Neuronal stem cell (in vitro differentiated cells): ENCODE data around the gene GNAS.

Experiments
- DNase-seq: peaks from one replicate; pipeline ENCODE4 v3.0.0-alpha.2; 2013; ENCODE audit warnings: low spot score
- H2AFZ ChIP-seq: one replicate; pipeline ENCODE4 v1.6.1; 2013; ENCODE audit warnings: mild to moderate bottlenecking, low read length, inconsistent platforms
- H2AK5ac ChIP-seq: 2 replicates; pipeline ENCODE4 v1.6.1; 2013; ENCODE audit warnings: low read depth, mild to moderate bottlenecking, inconsistent platforms, low read length, moderate library complexity, mixed read lengths
- H2BK120ac ChIP-seq: 2 replicates; pipeline ENCODE4 v1.6.1; 2013; ENCODE audit warnings: low read depth, mild to moderate bottlenecking, inconsistent platforms, low read length, moderate library complexity, mixed read lengths
- H2BK12ac ChIP-seq: one replicate; pipeline ENCODE4 v1.6.1; 2013; ENCODE audit warnings: low read length, inconsistent platforms
- H2BK15ac ChIP-seq: 2 replicates; pipeline ENCODE4 v1.6.1; 2013; ENCODE audit warnings: mild to moderate bottlenecking, low read length, inconsistent platforms, mixed read lengths
- H2BK5ac ChIP-seq: one replicate; pipeline ENCODE4 v1.6.1; 2013; ENCODE audit warnings: inconsistent platforms, mild to moderate bottlenecking, low read length, moderate library complexity
- H3K14ac ChIP-seq: one replicate; pipeline ENCODE4 v1.6.1; 2013; ENCODE audit warnings: low read length, inconsistent platforms
- H3K18ac ChIP-seq: 2 replicates; pipeline ENCODE4 v1.6.1; 2013; ENCODE audit warnings: low read length, inconsistent platforms
- H3K23ac ChIP-seq: 2 replicates; pipeline ENCODE4 v1.6.1; 2013; ENCODE audit warnings: low read depth, mild to moderate bottlenecking, mixed read lengths, low read length, inconsistent platforms; ENCODE audit not compliant: poor library complexity
- H3K27ac ChIP-seq: replicated peaks from 3 replicates; pipeline ENCODE4 v1.5.1; 2013; ENCODE audit warnings: low read length, inconsistent platforms
- H3K27me3 ChIP-seq, 3 experiments: 2 replicates each; pipeline ENCODE4 v1.6.1; 2013; ENCODE audit warnings: low read length in 3 of 3, mild to moderate bottlenecking in 2 of 3, inconsistent platforms in 1 of 3, low read depth in 1 of 3, mixed read lengths in 1 of 3, moderate library complexity in 1 of 3; ENCODE audit not compliant: control insufficient read depth in 3 of 3, insufficient read depth in 3 of 3
- H3K36me3 ChIP-seq, 2 donors: replicated peaks in 1 of 2; 2 replicates each; pipeline ENCODE4 v1.6.1; 2013; ENCODE audit warnings: low read length in 2 of 2; ENCODE audit not compliant: control insufficient read depth in 2 of 2, insufficient read depth in 2 of 2
- H3K4ac ChIP-seq: 2 replicates; pipeline ENCODE4 v1.6.1; 2013; ENCODE audit warnings: inconsistent platforms, mild to moderate bottlenecking, low read length, moderate library complexity
- H3K4me1 ChIP-seq, 2 donors: 1 replicate in 1 of 2; 2 replicates in 1 of 2; pipeline ENCODE4 v1.6.1; 2013; ENCODE audit warnings: low read length in 2 of 2, low read depth in 1 of 2; ENCODE audit not compliant: control insufficient read depth in 2 of 2, insufficient read depth in 1 of 2
- H3K4me2 ChIP-seq: one replicate; pipeline ENCODE4 v1.6.1; 2013; ENCODE audit warnings: mild to moderate bottlenecking, low read length, inconsistent platforms; ENCODE audit not compliant: insufficient read depth, poor library complexity, severe bottlenecking
- H3K4me3 ChIP-seq, 2 donors: 2 replicates each; pipeline ENCODE4 v1.5.1; 2013; ENCODE audit warnings: low read length in 2 of 2, mild to moderate bottlenecking in 2 of 2, inconsistent platforms in 1 of 2, moderate library complexity in 1 of 2
- H3K79me1 ChIP-seq: one replicate; pipeline ENCODE4 v1.6.1; 2013; ENCODE audit warnings: low read depth, mild to moderate bottlenecking, inconsistent platforms, low read length, moderate library complexity
- H3K9ac ChIP-seq: one replicate; pipeline ENCODE4 v1.6.1; 2013; ENCODE audit warnings: mild to moderate bottlenecking, low read depth, low read length, inconsistent platforms; ENCODE audit not compliant: poor library complexity
- H3K9me3 ChIP-seq, 2 donors: replicated peaks in 1 of 2; 2 replicates each; pipeline versions ENCODE3 to v1.6.1; 2013; ENCODE audit warnings: low read length in 2 of 2, mild to moderate bottlenecking in 2 of 2, inconsistent platforms in 1 of 2, low read depth in 1 of 2, mixed read lengths in 1 of 2, moderate library complexity in 1 of 2; ENCODE audit not compliant: control insufficient read depth in 2 of 2, insufficient read depth in 1 of 2
- H4K8ac ChIP-seq: one replicate; pipeline ENCODE4 v1.6.1; 2013; ENCODE audit warnings: low read depth, mild to moderate bottlenecking, inconsistent platforms, low read length, moderate library complexity
- H4K91ac ChIP-seq: one replicate; pipeline ENCODE4 v1.6.1; 2013; ENCODE audit warnings: low read length, low read depth, mild to moderate bottlenecking, inconsistent platforms; ENCODE audit not compliant: poor library complexity
- WGBS, 2 donors: extraction: QIAGEN DNeasy Blood & Tissue Kit; methylation state at CpG; one replicate each; pipeline ENCODE4 v1.1.7; 2013; ENCODE audit warnings: missing lambda C conversion rate in 2 of 2, mixed read lengths in 1 of 2; ENCODE audit not compliant: insufficient read length in 2 of 2, insufficient replicate concordance in 1 of 2; ENCODE audit errors: extremely low coverage in 2 of 2; 5-methylcytosine and 5-hydroxymethylcytosine counted together

GNAS gene

GRCh38 chr20:58891086-58891717 lies 38.7 kb downstream of the GNAS start:
- H3K27me3 ChIP-seq, result no peaks in the 10 kb centered on the region
- no peak overlapping the region for H4K91ac ChIP-seq
- H3K79me1 ChIP-seq, result peaks cover 8% of the 10 kb centered on the region
- peak overlapping the region; percentile 94 for H3K9ac ChIP-seq
- no peak overlapping the region for H3K4ac ChIP-seq
- peak overlapping the region; percentile 91 to 93 for H3K4me3 ChIP-seq
- peak; percentile 85 for DNase-seq
- no peak overlapping the region for H4K8ac ChIP-seq
- H3K27ac ChIP-seq, result peak overlapping the region; percentile 97
- WGBS, 2 donors, result no CpG with 5 or more reads among the region's 105 CpGs
- H2BK12ac ChIP-seq, result no peak overlapping the region
- peak overlapping the region; percentile 86 for H3K4me2 ChIP-seq
- peaks cover 3 to 28% of the 10 kb centered on the region in 2 donors for H3K36me3 ChIP-seq
- peak overlapping the region; percentile 84 for H2AK5ac ChIP-seq
- peak overlapping the region; percentile 100 for H3K18ac ChIP-seq
- no peak overlapping the region for H3K14ac ChIP-seq
- peak overlapping the region; percentile 90 for H2BK5ac ChIP-seq
- peaks cover 0 to 2% of the 10 kb centered on the region in 2 donors for H3K9me3 ChIP-seq
- H3K4me1 ChIP-seq, result peaks cover 12 to 28% of the 10 kb centered on the region in 2 donors
- no peak overlapping the region for H2BK15ac ChIP-seq
- peak overlapping the region; percentile 90 for H2AFZ ChIP-seq
- H3K23ac ChIP-seq, result peak overlapping the region; percentile 96
- no peak overlapping the region for H2BK120ac ChIP-seq

- peak overlapping the region; percentile 100 for H3K18ac ChIP-seq
- peak overlapping the region; percentile 91 to 93 for H3K4me3 ChIP-seq
- no peaks in the 10 kb centered on the region for H3K9me3 ChIP-seq
- no CpG with 5 or more reads among the region's 55 CpGs for WGBS, 2 donors
- no peak overlapping the region for H3K4ac ChIP-seq
- H3K4me1 ChIP-seq, result peaks cover 14 to 28% of the 10 kb centered on the region in 2 donors
- H3K23ac ChIP-seq, result peak overlapping the region; percentile 96
- H2BK120ac ChIP-seq, result no peak overlapping the region
- peak; percentile 51 for DNase-seq
- H2AFZ ChIP-seq, result peak overlapping the region; percentile 86
- H4K91ac ChIP-seq, result no peak overlapping the region
- H2BK5ac ChIP-seq, result peak overlapping the region; percentile 90
- H3K36me3 ChIP-seq, result peaks cover 4 to 33% of the 10 kb centered on the region in 2 donors
- no peak overlapping the region for H4K8ac ChIP-seq
- peak overlapping the region; percentile 67 for H3K14ac ChIP-seq
- no peak overlapping the region for H2BK12ac ChIP-seq
- H3K27ac ChIP-seq, result peak overlapping the region; percentile 97
- peak overlapping the region; percentile 84 for H2AK5ac ChIP-seq
- peak overlapping the region; percentile 31 for H3K4me2 ChIP-seq
- H3K9ac ChIP-seq, result peak overlapping the region; percentile 94
- H2BK15ac ChIP-seq, result no peak overlapping the region
- H3K27me3 ChIP-seq, result no peaks in the 10 kb centered on the region
- peaks cover 8% of the 10 kb centered on the region for H3K79me1 ChIP-seq
Measured at GRCh38 chr20:58891718-58892140, 39.2 kb downstream of the GNAS start.

GRCh38 chr20:58892141-58892931 lies 39.8 kb downstream of the GNAS start:
- Histone ChIP-seq H2BK5ac (peak overlapping the region; percentile 90), H3K4ac (no peak overlapping the region), H4K8ac (peak overlapping the region; percentile 43), H3K36me3 (peaks cover 6 to 39% of the 10 kb centered on the region in 2 donors), H3K27me3 (no peaks in the 10 kb centered on the region), H3K18ac (peak overlapping the region; percentile 93), H2BK15ac (no peak overlapping the region), H3K79me1 (peaks cover 8% of the 10 kb centered on the region), H3K4me3 (peak overlapping the region; percentile 91 to 93), H3K9me3 (no peaks in the 10 kb centered on the region), H2AK5ac (peak overlapping the region; percentile 60), H3K9ac (peak overlapping the region; percentile 80), H3K27ac (peak overlapping the region; percentile 97), H2BK12ac (no peak overlapping the region), H3K4me1 (peaks cover 17 to 30% of the 10 kb centered on the region in 2 donors), H2AFZ (peak overlapping the region; percentile 86), H3K4me2 (peak overlapping the region; percentile 57), H4K91ac (no peak overlapping the region), H3K23ac (no peak overlapping the region), H3K14ac (peak overlapping the region; percentile 31), H2BK120ac (no peak overlapping the region)
- WGBS, 2 donors, result no CpG with 5 or more reads among the region's 49 CpGs
- peak; percentile 67 for DNase-seq

- Histone ChIP-seq H2BK15ac (no peak overlapping the region), H3K4me3 (peak overlapping the region; percentile 91 to 93), H3K9me3 (no peaks in the 10 kb centered on the region), H3K18ac (no peak overlapping the region), H2AFZ (no peak overlapping the region), H3K27me3 (no peaks in the 10 kb centered on the region), H2BK5ac (no peak overlapping the region), H3K27ac (no peak overlapping the region), H2BK120ac (no peak overlapping the region), H2AK5ac (no peak overlapping the region), H4K8ac (no peak overlapping the region), H3K36me3 (peaks cover 6 to 45% of the 10 kb centered on the region in 2 donors), H3K79me1 (peaks cover 8% of the 10 kb centered on the region), H3K4me2 (peak overlapping the region; percentile 57), H3K9ac (no peak overlapping the region), H4K91ac (no peak overlapping the region), H3K4ac (no peak overlapping the region), H2BK12ac (no peak overlapping the region), H3K4me1 (peaks cover 22 to 30% of the 10 kb centered on the region in 2 donors), H3K23ac (no peak overlapping the region), H3K14ac (no peak overlapping the region)
- no CpG with 5 or more reads among the region's 1 CpG for WGBS, 2 donors
- DNase-seq, result no peak
Measured at GRCh38 chr20:58892932-58893224, 40.4 kb downstream of the GNAS start.
